Prostate gland (tissue), 2 donors: Measurements from ENCODE around the gene DHX8.

ENCODE experiments used
- CTCF ChIP-seq, 4 experiments: fragments of 200-600 bp in 2 of 4; fragments of 450-650 bp in 2 of 4; sonication (generic) in 2 of 4; IDR thresholded peaks; 1 replicate in 3 of 4; 2 replicates in 1 of 4; pipeline ENCODE4 v1.5.1; 2016 to 2019; ENCODE audit warnings: antibody characterized with exemption in 4 of 4, mild to moderate bottlenecking in 2 of 4, moderate library complexity in 2 of 4
- POLR2A ChIP-seq: fragments of 450-650 bp; IDR thresholded peaks from one replicate; pipeline ENCODE4 v1.6.1; 2016; ENCODE audit warnings: antibody characterized with exemption, mild to moderate bottlenecking
- POLR2AphosphoS5 ChIP-seq: sonication (generic); formaldehyde crosslinking; IDR thresholded peaks from one replicate; pipeline ENCODE4 v1.6.1; 2017; ENCODE audit warnings: antibody characterized with exemption

DNA sequence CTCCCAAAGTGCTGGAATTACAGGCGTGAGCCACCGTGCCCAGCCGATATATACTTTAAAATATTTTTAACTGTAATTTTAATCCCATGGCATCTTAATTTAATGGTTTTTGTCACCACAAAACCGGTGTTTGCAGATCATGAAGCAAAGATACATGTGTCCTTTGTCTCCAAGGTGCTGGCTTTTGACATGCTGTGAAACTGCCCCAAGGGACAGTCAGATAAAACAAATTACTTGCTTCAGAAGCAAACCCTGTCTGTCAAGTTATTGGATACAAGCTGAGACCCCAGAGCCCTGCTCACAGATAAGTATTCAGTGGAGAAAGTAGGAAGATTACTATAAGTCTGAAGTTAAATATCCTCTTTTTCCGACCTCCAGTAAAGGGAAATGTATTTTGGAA, 45.1 kb upstream of the DHX8 start:
- no peak for TF ChIP-seq POLR2AphosphoS5
- TF ChIP-seq POLR2A: no peak
- no peak for TF ChIP-seq CTCF (IDR thresholded peaks at IDR 0.05)
